NT2/D1 (cell line): ENCODE results near the gene RAB8A.
A peak's percentile ranks its signal among the peaks of the same experiment; 100 is the strongest.

ENCODE experiments used
- DNase-seq: peaks from one replicate; pipeline ENCODE4 v3.0.0-alpha.2; 2011; ENCODE audit warnings: low read depth, low spot score
- H3K27me3 ChIP-seq: 2 replicates; pipeline ENCODE4 v1.6.0; 2011; ENCODE audit warnings: mild to moderate bottlenecking; ENCODE audit not compliant: insufficient read length, insufficient read depth
- H3K36me3 ChIP-seq: 2 replicates; pipeline ENCODE4 v1.6.1; 2011; ENCODE audit warnings: mild to moderate bottlenecking, low read length, mixed read lengths; ENCODE audit not compliant: insufficient read depth, insufficient read length
- H3K4me1 ChIP-seq: 2 replicates; pipeline ENCODE4 v1.5.1; 2011; ENCODE audit not compliant: insufficient read depth, insufficient read length
- H3K4me3 ChIP-seq: 2 replicates; pipeline ENCODE4 v1.5.1; 2011; ENCODE audit warnings: low read depth; ENCODE audit not compliant: insufficient read length
- H3K9ac ChIP-seq: 2 replicates; pipeline ENCODE4 v1.6.0; 2011; ENCODE audit warnings: low read depth; ENCODE audit not compliant: insufficient read length
- H3K9me3 ChIP-seq: 2 replicates; pipeline ENCODE4 v1.5.1; 2011; ENCODE audit warnings: mild to moderate bottlenecking, low read length; ENCODE audit not compliant: insufficient read depth
- SUZ12 ChIP-seq: IDR thresholded peaks from 2 replicates; pipeline ENCODE4 v1.6.1; 2011; ENCODE audit not compliant: insufficient read length, insufficient read depth; ENCODE audit errors: extremely low read depth
- YY1 ChIP-seq: IDR thresholded peaks from 2 replicates; pipeline ENCODE4 v1.6.1; 2011; ENCODE audit not compliant: insufficient read length, insufficient read depth
- ZNF274 ChIP-seq: IDR thresholded peaks from 2 replicates; pipeline ENCODE4 v1.6.1; 2011; ENCODE audit warnings: mild to moderate bottlenecking, low read depth, low read length

The RAB8A gene

DNA sequence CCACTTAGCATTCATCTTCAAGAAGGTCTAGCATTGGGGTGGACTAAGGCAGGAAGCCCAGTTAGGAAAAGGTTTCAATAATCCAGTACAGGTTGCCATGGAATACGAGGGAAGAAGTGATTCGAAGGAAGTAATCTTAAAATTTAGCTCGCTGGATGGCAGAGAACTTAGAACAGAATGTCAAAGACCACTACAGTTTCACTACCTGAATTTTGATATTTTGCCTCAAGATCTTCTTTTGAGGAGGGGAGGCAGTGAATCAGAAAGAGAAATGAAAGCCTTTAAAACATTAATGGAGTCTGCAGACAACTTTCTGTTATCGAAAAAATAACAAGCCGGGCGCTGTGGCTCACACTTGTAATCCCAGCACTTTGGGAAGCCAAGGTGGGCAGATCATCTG lies 7.0 kb upstream of the RAB8A start:
- Histone ChIP-seq H3K4me1 (peaks cover 5% of the 10 kb centered on the region), H3K9me3 (no peaks in the 10 kb centered on the region), H3K4me3 (no peak overlapping the region), H3K36me3 (peaks cover 41% of the 10 kb centered on the region), H3K9ac (no peak overlapping the region), H3K27me3 (no peaks in the 10 kb centered on the region)
- no peak for DNase-seq
- no peak for TF ChIP-seq YY1
- TF ChIP-seq ZNF274 = no peak
- TF ChIP-seq SUZ12 = no peak

DNA sequence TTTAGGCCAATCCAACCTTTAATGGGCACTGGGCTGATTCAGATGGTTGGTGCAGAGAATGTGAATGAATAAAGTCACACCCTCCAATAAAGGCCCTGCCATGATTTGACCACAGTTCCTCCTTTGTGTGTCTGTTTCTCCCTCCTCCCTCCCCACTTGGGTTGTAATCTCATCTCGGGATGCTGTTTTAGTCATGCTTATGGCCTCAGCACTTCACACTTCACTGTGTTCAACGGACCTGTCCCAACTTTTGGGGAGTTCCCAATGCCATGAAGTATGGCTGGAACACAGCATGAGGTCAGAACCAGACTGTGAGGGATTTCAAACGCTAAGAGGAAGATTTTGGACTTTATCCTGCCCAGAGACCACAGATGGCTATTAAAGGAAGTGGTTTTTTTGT lies 5.6 kb upstream of the RAB8A start:
- Histone ChIP-seq H3K9ac (no peak overlapping the region), H3K9me3 (no peaks in the 10 kb centered on the region), H3K4me3 (no peak overlapping the region), H3K4me1 (peaks cover 5% of the 10 kb centered on the region), H3K27me3 (no peaks in the 10 kb centered on the region), H3K36me3 (peaks cover 27% of the 10 kb centered on the region)
- DNase-seq = no peak
- no peak for TF ChIP-seq YY1
- no peak for TF ChIP-seq ZNF274
- no peak for TF ChIP-seq SUZ12

DNA sequence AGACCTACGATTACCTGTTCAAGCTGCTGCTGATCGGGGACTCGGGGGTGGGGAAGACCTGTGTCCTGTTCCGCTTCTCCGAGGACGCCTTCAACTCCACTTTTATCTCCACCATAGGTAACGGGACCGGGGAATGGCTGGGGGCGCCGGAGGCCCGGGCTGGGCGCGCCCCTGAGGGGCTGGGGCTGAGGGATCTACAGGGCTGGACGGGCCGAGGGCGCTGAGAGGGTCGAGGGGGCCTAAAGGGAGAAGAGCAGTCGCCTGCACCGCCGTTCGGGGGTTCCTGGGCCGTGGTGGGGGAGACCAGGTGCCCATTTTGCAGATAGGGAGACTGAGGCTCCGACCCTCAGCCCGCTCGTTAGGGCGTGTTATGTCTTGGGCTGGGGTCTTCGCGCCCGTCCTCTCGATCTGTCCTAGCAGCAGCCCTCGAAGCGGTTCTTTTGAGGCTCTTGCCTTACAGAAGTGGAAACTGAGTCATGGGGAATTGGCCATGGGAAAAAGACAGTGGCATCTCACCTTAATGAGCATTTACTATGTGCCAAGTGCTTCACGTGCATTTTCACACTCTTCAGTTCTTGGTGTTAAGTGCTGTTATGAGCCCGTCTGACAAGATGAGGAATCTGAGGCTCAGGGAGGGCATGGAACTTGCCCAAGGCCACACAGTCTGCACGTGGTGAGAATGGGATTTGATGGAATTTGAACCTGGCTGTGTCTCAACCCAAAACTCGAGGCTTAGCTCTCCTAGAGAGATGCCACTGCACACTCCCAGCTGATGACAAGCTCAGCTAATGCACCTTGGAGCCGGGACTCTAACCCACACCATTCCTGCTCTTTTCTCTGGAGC lies 442 bp downstream of the RAB8A start:
- Histone ChIP-seq H3K4me3 (peak overlapping the region; percentile 99), H3K27me3 (no peaks in the 10 kb centered on the region), H3K36me3 (peaks cover 37% of the 10 kb centered on the region), H3K9ac (peak overlapping the region; percentile 98), H3K9me3 (no peaks in the 10 kb centered on the region), H3K4me1 (peaks cover 20% of the 10 kb centered on the region)
- TF ChIP-seq SUZ12 (no peak), YY1 (peak; percentile 56)
- DNase-seq = no peak

DNA sequence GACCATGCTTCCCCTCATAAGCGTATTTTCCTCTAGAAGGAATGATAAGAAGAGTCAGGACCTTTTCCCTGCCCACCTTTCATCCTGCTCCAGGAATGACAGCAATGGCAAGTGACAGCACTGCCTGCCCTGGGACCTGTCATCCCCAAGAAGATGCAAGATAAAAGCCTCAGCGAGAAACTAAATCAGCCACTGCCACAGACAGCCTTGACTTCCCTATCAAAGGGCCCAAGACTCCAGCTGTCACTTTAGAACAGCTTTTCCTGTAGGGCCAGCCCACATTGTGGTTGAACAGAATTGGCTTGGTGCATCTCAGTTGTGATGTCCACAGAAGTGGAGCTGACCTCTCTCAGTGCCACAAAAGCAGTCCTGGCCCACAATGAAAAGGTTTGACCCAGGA lies 1.1 kb downstream of the RAB8A start:
- no peak for DNase-seq
- H3K4me3 ChIP-seq = peak overlapping the region; percentile 99
- no peaks in the 10 kb centered on the region for H3K9me3 ChIP-seq
- H3K9ac ChIP-seq = peak overlapping the region; percentile 98
- no peak for TF ChIP-seq ZNF274
- TF ChIP-seq YY1 = no peak
- TF ChIP-seq SUZ12 = no peak
- peaks cover 42% of the 10 kb centered on the region for H3K36me3 ChIP-seq
- peaks cover 15% of the 10 kb centered on the region for H3K4me1 ChIP-seq
- H3K27me3 ChIP-seq = no peaks in the 10 kb centered on the region

- no peaks in the 10 kb centered on the region for H3K27me3 ChIP-seq
- no peak for DNase-seq
- TF ChIP-seq YY1 (no peak), ZNF274 (no peak), SUZ12 (no peak)
- no peaks in the 10 kb centered on the region for H3K9me3 ChIP-seq
- peaks cover 52% of the 10 kb centered on the region for H3K36me3 ChIP-seq
- no peak overlapping the region for H3K9ac ChIP-seq
- H3K4me3 ChIP-seq = no peak overlapping the region
- peaks cover 15% of the 10 kb centered on the region for H3K4me1 ChIP-seq
Observed at GRCh38 chr19:16113727-16114126, 2.0 kb downstream of the RAB8A start.

GRCh38 chr19:16115301-16116039 lies 3.8 kb downstream of the RAB8A start:
- Histone ChIP-seq H3K27me3 (no peaks in the 10 kb centered on the region), H3K9ac (no peak overlapping the region), H3K9me3 (no peaks in the 10 kb centered on the region), H3K4me3 (no peak overlapping the region), H3K4me1 (peaks cover 15% of the 10 kb centered on the region), H3K36me3 (peaks cover 68% of the 10 kb centered on the region)
- TF ChIP-seq ZNF274 (no peak), YY1 (no peak), SUZ12 (no peak)
- no peak for DNase-seq

- peaks cover 72% of the 10 kb centered on the region for H3K36me3 ChIP-seq
- H3K9ac ChIP-seq = no peak overlapping the region
- no peak for TF ChIP-seq ZNF274
- TF ChIP-seq SUZ12 = no peak
- no peak for TF ChIP-seq YY1
- H3K9me3 ChIP-seq = no peaks in the 10 kb centered on the region
- DNase-seq = no peak
- no peak overlapping the region for H3K4me3 ChIP-seq
- no peaks in the 10 kb centered on the region for H3K27me3 ChIP-seq
- H3K4me1 ChIP-seq = peaks cover 16% of the 10 kb centered on the region
Observed at GRCh38 chr19:16116067-16116466, 4.4 kb downstream of the RAB8A start.
